ENCODE measurements around the gene DFFB. TPM values are rescaled to one million over a fixed set of nuclear protein-coding genes. Genes with fewer than 3 reads are reported as not detected.

DFFB gene
- total and polyA plus RNA-seq, 2 of the 13 experiments (the other 11 are each of a cell fraction or from before 2014, with no cell fraction given) = 4.6 to 9.3 TPM

DNA sequence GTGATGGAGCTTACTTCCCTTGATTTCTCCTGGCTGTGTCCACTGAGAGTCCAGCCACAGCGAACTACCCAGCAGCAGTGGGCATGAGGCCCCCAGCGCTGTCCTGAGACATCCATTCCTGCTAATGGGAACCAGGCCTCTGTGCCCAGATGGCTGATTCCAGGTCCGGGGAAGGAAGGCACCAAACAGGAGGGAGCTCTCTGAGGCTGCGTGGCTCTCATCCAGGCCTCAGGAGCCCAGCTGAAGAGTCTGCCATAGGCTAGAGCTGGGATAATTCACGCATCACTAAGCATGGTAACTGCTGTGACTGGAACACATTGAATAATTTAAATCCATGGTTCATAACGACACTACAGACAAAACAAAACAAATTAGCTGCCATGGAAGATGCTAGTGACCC lies 36.3 kb upstream of the DFFB start:
- Histone ChIP-seq H2AFZ (ENCODE audit: low read length) (no peak overlapping the region), H4K20me1 (ENCODE audit: insufficient read depth, low read length) (no peaks in the 10 kb centered on the region), H3K27ac (ENCODE audit: extremely low read length, insufficient read depth, low read length) (no peak overlapping the region), H3K27me3 (ENCODE audit: control insufficient read depth in 1 of 2, insufficient read depth in 2 of 2, low read length in 2 of 2) (no peaks in the 10 kb centered on the region), H3K4me3 (replicated peaks in 1 of 3; ENCODE audit: insufficient read depth in 1 of 3, low read depth in 2 of 3, low read length in 3 of 3) (no peak overlapping the region), H3K79me2 (ENCODE audit: insufficient read depth, low read length) (no peaks in the 10 kb centered on the region), H3K9me3 (ENCODE audit: low read length) (no peaks in the 10 kb centered on the region), H3K9ac (ENCODE audit: insufficient read depth, low read depth, low read length) (no peak overlapping the region), H3K4me2 (ENCODE audit: low read depth, low read length) (no peak overlapping the region), H3K4me1 (ENCODE audit: insufficient read depth, low read length) (no peaks in the 10 kb centered on the region), H3K36me3 (replicated peaks in 1 of 2; ENCODE audit: control insufficient read depth in 1 of 2, insufficient read depth in 2 of 2, low read length in 2 of 2) (peaks cover 10 to 30% of the 10 kb centered on the region in 2 experiments; a peak in 4 of 5 replicates)
- TF ChIP-seq SPEN (CRISPR knock-in tag; IDR thresholded peaks at IDR 0.05; ENCODE audit: low read depth) = no peak
- TF ChIP-seq GATAD2A (CRISPR knock-in tag; IDR thresholded peaks at IDR 0.05) = no peak
- TF ChIP-seq FOXO1 (CRISPR knock-in tag; IDR thresholded peaks at IDR 0.05) = no peak
- TF ChIP-seq MAFG (CRISPR knock-in tag; IDR thresholded peaks at IDR 0.05) = no peak
- TF ChIP-seq, protein P1, sequence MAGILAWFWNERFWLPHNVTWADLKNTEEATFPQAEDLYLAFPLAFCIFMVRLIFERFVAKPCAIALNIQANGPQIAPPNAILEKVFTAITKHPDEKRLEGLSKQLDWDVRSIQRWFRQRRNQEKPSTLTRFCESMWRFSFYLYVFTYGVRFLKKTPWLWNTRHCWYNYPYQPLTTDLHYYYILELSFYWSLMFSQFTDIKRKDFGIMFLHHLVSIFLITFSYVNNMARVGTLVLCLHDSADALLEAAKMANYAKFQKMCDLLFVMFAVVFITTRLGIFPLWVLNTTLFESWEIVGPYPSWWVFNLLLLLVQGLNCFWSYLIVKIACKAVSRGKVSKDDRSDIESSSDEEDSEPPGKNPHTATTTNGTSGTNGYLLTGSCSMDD (CRISPR knock-in tag; IDR thresholded peaks at IDR 0.05) = no peak
- TF ChIP-seq ZNF274 (CRISPR knock-in tag; IDR thresholded peaks at IDR 0.05) = no peak
- no peak for TF ChIP-seq CCAR2 (optimal IDR thresholded peaks at IDR 0.05; ENCODE audit: low read depth, low read length)
- no peak for TF ChIP-seq KDM2A (CRISPR knock-in tag; IDR thresholded peaks at IDR 0.05; ENCODE audit: borderline replicate concordance, low read depth)
- TF ChIP-seq PHB2 (IDR thresholded peaks at IDR 0.05; ENCODE audit: partially characterized antibody) = no peak
- TF ChIP-seq FOXM1 (CRISPR knock-in tag; IDR thresholded peaks at IDR 0.05) = no peak
- TF ChIP-seq, protein P2, sequence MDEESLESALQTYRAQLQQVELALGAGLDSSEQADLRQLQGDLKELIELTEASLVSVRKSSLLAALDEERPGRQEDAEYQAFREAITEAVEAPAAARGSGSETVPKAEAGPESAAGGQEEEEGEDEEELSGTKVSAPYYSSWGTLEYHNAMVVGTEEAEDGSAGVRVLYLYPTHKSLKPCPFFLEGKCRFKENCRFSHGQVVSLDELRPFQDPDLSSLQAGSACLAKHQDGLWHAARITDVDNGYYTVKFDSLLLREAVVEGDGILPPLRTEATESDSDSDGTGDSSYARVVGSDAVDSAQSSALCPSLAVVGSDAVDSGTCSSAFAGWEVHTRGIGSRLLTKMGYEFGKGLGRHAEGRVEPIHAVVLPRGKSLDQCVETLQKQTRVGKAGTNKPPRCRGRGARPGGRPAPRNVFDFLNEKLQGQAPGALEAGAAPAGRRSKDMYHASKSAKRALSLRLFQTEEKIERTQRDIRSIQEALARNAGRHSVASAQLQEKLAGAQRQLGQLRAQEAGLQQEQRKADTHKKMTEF (CRISPR knock-in tag; IDR thresholded peaks at IDR 0.05) = no peak
- TF ChIP-seq RBFOX2 (IDR thresholded peaks at IDR 0.05; ENCODE audit: low read depth, low read length) = no peak
- TF ChIP-seq NAIF1 (CRISPR knock-in tag; IDR thresholded peaks at IDR 0.05; ENCODE audit: borderline replicate concordance) = no peak
- no peak for TF ChIP-seq ZNF20 (CRISPR knock-in tag; IDR thresholded peaks at IDR 0.05)
- TF ChIP-seq EED (CRISPR knock-in tag; IDR thresholded peaks at IDR 0.05) = no peak
- TF ChIP-seq ZBTB3 (CRISPR knock-in tag; IDR thresholded peaks at IDR 0.05; ENCODE audit: borderline replicate concordance, low read depth) = no peak
- TF ChIP-seq SCMH1 (CRISPR knock-in tag; IDR thresholded peaks at IDR 0.05; ENCODE audit: borderline replicate concordance) = no peak
- TF ChIP-seq, protein P3, sequence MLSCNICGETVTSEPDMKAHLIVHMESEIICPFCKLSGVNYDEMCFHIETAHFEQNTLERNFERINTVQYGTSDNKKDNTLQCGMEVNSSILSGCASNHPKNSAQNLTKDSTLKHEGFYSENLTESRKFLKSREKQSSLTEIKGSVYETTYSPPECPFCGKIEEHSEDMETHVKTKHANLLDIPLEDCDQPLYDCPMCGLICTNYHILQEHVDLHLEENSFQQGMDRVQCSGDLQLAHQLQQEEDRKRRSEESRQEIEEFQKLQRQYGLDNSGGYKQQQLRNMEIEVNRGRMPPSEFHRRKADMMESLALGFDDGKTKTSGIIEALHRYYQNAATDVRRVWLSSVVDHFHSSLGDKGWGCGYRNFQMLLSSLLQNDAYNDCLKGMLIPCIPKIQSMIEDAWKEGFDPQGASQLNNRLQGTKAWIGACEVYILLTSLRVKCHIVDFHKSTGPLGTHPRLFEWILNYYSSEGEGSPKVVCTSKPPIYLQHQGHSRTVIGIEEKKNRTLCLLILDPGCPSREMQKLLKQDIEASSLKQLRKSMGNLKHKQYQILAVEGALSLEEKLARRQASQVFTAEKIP (CRISPR knock-in tag; IDR thresholded peaks at IDR 0.05; ENCODE audit: borderline replicate concordance) = no peak
- in situ Hi-C loops (cut with HindIII; ENCODE audit: extremely low pct_ligation_motif_present, low pct_unique_long_range_greater_than_20kb) (no loop called here), intact Hi-C loops (cut with micrococcal nuclease; ENCODE audit: unreplicated experiment) (no loop called here)
- FAIRE-seq (no peak), ATAC-seq (no peak), DNase-seq (ENCODE audit: low spot score) (no peak)
- WGBS (ENCODE audit: low lambda C conversion rate) = 93% methylated on average over 4 of the region's 6 CpGs
- CTCF ChIA-PET (ENCODE audit: low intra/inter-chr PET ratio, low total read pairs) = no interaction called here
- no TSS peak for BruUV-seq (replicated peaks)
- POLR2A ChIA-PET = no interaction called here

Data from HepG2 (cell line).